ENCODE data around the gene RAX. TPM values are rescaled to one million over a fixed set of nuclear protein-coding genes. Genes with fewer than 3 reads are reported as not detected.

The RAX gene
- total RNA-seq, 1 experiment from 2014 or later: not detected

- ChIA-PET POLR2A (no interaction called here), CTCF (no interaction called here)
- H3K4me3 ChIP-seq (ENCODE audit: low read depth in 2 of 2, low read length in 2 of 2): no peak overlapping the region
- no peaks in the 10 kb centered on the region for H3K36me3 ChIP-seq (ENCODE audit: control insufficient read depth, insufficient read depth, low read length)
- TF ChIP-seq CTCF (IDR thresholded peaks at IDR 0.05) (no peak), TCF7L2 (IDR thresholded peaks at IDR 0.05; ENCODE audit: low read depth, low read length) (no peak), POLR2AphosphoS5 (IDR thresholded peaks at IDR 0.05; ENCODE audit: low read depth, low read length) (no peak), SIN3A (IDR thresholded peaks at IDR 0.05; ENCODE audit: borderline replicate concordance, insufficient read depth, low read depth, low read length) (no peak), REST (IDR thresholded peaks at IDR 0.05; ENCODE audit: insufficient read depth in 1 of 2, low read depth in 2 of 2, low read length in 1 of 2) (no peak)
- H3K27me3 ChIP-seq (ENCODE audit: control insufficient read depth, insufficient read depth, low read length): no peaks in the 10 kb centered on the region
- no TSS peak for BruUV-seq (replicated peaks)
- no peak for DNase-seq (ENCODE audit: low read depth, low spot score)
- ATAC-seq: no peak
- intact Hi-C loops (cut with micrococcal nuclease; ENCODE audit: unreplicated experiment) (no loop called here), in situ Hi-C loops (cut with HindIII; ENCODE audit: low pct_unique_long_range_greater_than_20kb, low sequenced_read_pairs) (no loop called here)
- no peak overlapping the region for H3K27ac ChIP-seq (ENCODE audit: low read length)
- no peaks in the 10 kb centered on the region for H3K4me1 ChIP-seq (ENCODE audit: control insufficient read depth, insufficient read depth, low read length)
- H3K9me3 ChIP-seq (ENCODE audit: control insufficient read depth, insufficient read depth, low read depth, low read length): no peaks in the 10 kb centered on the region
These were observed 34.9 kb downstream of the RAX start for GRCh38 chr18:59238385-59238784.

GRCh38 chr18:59233017-59233410 is 40.2 kb downstream of the RAX start:
- intact Hi-C loops (cut with micrococcal nuclease; ENCODE audit: unreplicated experiment) (no loop called here), in situ Hi-C loops (cut with HindIII; ENCODE audit: low pct_unique_long_range_greater_than_20kb, low sequenced_read_pairs) (no loop called here)
- ATAC-seq: no peak
- H3K9me3 ChIP-seq (ENCODE audit: control insufficient read depth, insufficient read depth, low read depth, low read length): no peaks in the 10 kb centered on the region
- ChIA-PET POLR2A (no interaction called here), CTCF (no interaction called here)
- no peaks in the 10 kb centered on the region for H3K4me1 ChIP-seq (ENCODE audit: control insufficient read depth, insufficient read depth, low read length)
- no peak overlapping the region for H3K27ac ChIP-seq (ENCODE audit: low read length)
- H3K4me3 ChIP-seq (ENCODE audit: low read depth in 2 of 2, low read length in 2 of 2): no peak overlapping the region
- BruUV-seq (replicated peaks): no TSS peak
- H3K36me3 ChIP-seq (ENCODE audit: control insufficient read depth, insufficient read depth, low read length): no peaks in the 10 kb centered on the region
- H3K27me3 ChIP-seq (ENCODE audit: control insufficient read depth, insufficient read depth, low read length): no peaks in the 10 kb centered on the region
- TF ChIP-seq REST (IDR thresholded peaks at IDR 0.05; ENCODE audit: insufficient read depth in 1 of 2, low read depth in 2 of 2, low read length in 1 of 2) (no peak), TCF7L2 (IDR thresholded peaks at IDR 0.05; ENCODE audit: low read depth, low read length) (no peak), POLR2AphosphoS5 (IDR thresholded peaks at IDR 0.05; ENCODE audit: low read depth, low read length) (no peak), CTCF (IDR thresholded peaks at IDR 0.05) (no peak), SIN3A (IDR thresholded peaks at IDR 0.05; ENCODE audit: borderline replicate concordance, insufficient read depth, low read depth, low read length) (no peak)
- DNase-seq (ENCODE audit: low read depth, low spot score): no peak
